22Rv1 (cell line): ENCODE data around the gene KLK14.

ENCODE experiments used
- H3K27ac ChIP-seq: fragments of 450-650 bp; 2 replicates; pipeline ENCODE4 v1.5.1; 2017
- ZFX ChIP-seq: fragments of 450-650 bp; IDR thresholded peaks from 2 replicates; pipeline ENCODE4 v1.6.1; 2017; ENCODE audit warnings: antibody characterized with exemption, borderline replicate concordance
- TF ChIP-seq, protein P1 (sequence below): fragments of 450-650 bp; IDR thresholded peaks from 2 replicates; pipeline ENCODE4 v1.5.1; 2017; ENCODE audit warnings: mild to moderate bottlenecking

Gene KLK14

DNA sequence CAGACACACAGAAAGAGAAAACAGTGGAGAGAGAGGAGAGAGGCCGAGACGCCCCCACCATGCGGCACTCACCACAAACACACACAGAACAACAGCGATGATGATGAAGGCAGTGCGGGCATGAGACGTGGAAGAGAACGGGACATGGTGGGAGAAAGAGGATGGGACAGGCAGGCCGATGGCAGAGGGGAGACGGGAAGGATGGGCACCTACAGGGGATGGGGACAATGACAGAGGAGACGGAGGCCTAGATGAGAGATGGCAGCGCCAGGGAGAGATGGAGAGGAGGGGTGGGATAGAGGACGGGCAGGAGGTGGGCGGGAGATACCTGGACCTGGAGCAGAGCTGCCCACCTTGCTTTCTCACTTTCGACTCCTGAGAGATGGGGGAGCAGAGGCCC is 1.1 kb upstream of the KLK14 start:
- TF ChIP-seq, protein P1, sequence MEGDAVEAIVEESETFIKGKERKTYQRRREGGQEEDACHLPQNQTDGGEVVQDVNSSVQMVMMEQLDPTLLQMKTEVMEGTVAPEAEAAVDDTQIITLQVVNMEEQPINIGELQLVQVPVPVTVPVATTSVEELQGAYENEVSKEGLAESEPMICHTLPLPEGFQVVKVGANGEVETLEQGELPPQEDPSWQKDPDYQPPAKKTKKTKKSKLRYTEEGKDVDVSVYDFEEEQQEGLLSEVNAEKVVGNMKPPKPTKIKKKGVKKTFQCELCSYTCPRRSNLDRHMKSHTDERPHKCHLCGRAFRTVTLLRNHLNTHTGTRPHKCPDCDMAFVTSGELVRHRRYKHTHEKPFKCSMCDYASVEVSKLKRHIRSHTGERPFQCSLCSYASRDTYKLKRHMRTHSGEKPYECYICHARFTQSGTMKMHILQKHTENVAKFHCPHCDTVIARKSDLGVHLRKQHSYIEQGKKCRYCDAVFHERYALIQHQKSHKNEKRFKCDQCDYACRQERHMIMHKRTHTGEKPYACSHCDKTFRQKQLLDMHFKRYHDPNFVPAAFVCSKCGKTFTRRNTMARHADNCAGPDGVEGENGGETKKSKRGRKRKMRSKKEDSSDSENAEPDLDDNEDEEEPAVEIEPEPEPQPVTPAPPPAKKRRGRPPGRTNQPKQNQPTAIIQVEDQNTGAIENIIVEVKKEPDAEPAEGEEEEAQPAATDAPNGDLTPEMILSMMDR: no peak
- no peak for TF ChIP-seq ZFX
- H3K27ac ChIP-seq: no peak overlapping the region

DNA sequence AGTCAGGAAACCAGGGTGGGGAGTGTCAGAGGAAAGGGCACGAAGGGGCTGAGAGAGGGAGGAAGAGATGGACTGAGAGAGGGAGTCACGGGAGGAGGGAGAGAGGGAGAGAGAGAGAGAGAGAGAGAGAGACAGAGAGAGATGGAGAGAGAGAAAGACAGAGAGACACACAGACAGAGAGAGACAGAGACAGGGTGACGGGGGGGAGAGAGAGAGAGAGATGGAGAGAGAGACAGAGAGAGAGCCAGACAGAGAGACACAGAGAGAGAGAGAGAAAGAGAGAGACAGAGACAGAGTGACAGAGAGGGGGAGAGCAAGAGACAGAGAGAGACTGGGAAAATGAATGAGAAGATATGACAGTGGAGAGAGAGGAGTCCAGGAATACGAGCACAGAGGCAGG is 494 bp upstream of the KLK14 start:
- TF ChIP-seq, protein P1: no peak
- TF ChIP-seq ZFX: no peak
- H3K27ac ChIP-seq: no peak overlapping the region

DNA sequence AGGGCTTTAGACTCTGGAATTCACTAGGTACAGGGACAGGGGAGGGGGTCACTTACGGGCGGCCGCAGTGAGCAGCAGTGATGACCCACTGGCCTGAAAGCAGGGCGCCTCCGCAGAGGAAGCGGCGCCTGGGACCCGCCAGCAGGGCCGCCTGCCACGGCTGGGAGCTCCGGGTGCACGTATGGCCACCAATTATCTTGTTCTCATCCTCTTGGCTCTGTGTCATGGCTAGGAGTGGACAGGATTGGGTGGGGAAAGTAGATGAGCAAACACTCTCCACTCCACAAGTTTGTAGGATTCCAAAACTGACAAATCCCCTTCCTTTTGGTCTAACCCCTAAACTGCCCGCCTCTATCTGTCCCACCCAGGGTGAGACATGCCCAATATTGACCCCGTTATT is 1.2 kb downstream of the KLK14 start:
- TF ChIP-seq, protein P1: no peak
- no peak for TF ChIP-seq ZFX
- H3K27ac ChIP-seq: no peak overlapping the region

DNA sequence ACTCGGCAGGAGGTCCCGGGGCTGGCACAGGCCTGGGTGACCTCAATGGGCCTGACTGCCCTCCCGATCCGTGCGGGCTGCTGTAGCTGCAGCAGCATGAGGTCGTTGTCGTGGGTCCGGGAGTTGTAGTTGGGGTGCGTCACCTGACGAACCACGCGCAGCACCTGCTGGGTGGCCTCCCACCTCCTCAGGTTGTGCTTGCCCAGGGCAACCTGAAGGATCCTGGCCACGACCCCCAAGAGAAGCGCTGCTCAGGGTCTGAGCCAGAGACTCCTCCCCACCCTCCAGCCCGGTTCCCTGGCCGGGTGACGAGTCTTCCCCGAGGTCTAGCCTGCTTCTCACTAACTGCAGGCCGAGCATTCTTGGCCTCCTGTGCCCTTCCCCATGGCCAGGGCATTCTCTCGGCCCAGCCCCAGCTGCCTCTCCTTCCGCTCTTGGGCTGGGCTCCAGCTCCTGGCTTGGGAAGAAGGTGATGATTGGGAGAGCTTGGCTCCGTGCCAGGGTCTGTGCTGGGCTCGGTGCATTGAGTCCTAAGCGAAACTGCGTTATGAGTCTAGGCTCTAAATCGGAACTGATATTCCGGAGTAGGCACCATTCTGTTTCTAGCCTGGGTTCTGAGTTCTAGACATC is 3.1 kb downstream of the KLK14 start:
- TF ChIP-seq, protein P1: no peak
- TF ChIP-seq ZFX: no peak
- no peak overlapping the region for H3K27ac ChIP-seq

DNA sequence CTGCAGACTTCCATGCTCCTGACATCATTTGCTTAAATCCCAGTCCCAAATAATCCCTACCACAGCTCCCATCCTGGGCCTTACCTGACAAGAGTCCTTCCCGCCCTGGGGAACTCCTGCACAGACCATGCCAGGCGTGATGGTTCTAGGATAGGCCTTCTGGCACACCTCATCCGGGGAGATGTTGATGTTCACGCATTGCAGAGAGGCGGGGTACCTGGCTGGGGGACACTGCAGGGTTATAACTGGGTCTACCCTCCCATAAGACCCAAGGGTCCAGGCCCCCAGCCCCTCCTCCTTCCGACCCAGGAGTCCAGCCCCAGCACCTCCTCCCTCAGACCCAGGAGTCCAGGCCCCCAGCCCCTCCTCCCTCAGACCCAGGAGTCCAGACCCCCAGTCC is 4.0 kb downstream of the KLK14 start:
- H3K27ac ChIP-seq: no peak overlapping the region
- TF ChIP-seq, protein P1: no peak
- TF ChIP-seq ZFX: no peak

DNA sequence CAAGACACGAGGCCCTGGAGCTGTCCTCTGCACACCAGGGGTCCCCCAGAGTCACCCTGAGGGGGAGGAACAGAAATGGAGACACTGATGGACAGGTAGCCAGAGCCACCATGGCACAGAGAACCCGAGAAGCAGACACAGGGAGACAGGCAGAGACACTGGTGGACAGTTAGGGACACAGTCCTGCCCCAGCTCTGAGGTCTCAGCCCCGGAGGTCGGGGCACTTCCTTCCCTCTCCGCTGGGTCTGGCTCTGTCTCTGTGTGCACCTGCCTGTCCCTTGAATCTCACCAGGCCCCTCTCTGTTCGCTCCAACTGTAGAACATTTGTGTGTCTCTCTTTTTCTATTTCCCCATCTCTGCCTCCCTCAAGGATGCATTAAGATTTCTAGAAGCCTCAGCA is 4.6 kb downstream of the KLK14 start:
- TF ChIP-seq, protein P1: no peak
- TF ChIP-seq ZFX: no peak
- H3K27ac ChIP-seq: no peak overlapping the region

DNA sequence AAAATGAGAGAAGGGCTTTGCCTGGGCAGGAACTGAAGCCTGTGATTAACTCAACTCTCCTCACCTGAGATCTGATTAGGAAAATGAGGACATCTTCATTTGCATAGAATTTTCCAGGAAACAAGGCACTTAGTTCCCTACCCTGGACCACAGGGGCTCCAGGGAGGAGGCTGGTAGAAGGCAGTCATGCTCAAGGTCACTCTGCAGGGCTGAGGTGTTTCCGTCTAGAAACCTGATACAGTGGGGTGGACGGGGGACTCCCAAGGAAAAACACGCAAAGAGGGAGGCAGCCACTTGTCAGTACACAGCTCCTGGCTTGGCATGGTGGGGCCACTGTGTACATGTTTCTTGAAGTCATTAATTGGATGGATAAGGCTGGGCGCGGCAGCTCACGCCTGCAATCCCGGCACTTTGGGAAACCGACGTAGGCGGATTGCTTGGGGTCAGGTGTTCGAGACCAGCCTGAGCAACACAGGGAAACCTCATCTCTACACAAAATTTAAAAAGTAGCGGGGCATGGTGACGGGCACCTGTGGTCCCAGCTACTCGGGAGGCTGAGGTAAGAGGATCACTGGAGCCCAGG is 6.0 kb downstream of the KLK14 start:
- no peak overlapping the region for H3K27ac ChIP-seq
- no peak for TF ChIP-seq ZFX
- TF ChIP-seq, protein P1: no peak
